Measurements from ENCODE around the gene SPACA5.

GRCh38 chrX:47958761-47959342, 47.9 kb upstream of the SPACA5 start:
- TF ChIP-seq CTCF (IDR thresholded peaks at IDR 0.05) (no peak), POLR2A (IDR thresholded peaks at IDR 0.05) (no peak)
